Measurements from ENCODE around the gene GALNT4.
A peak's percentile ranks its signal among the peaks of the same experiment; 100 is the strongest.

GALNT4 gene

DNA sequence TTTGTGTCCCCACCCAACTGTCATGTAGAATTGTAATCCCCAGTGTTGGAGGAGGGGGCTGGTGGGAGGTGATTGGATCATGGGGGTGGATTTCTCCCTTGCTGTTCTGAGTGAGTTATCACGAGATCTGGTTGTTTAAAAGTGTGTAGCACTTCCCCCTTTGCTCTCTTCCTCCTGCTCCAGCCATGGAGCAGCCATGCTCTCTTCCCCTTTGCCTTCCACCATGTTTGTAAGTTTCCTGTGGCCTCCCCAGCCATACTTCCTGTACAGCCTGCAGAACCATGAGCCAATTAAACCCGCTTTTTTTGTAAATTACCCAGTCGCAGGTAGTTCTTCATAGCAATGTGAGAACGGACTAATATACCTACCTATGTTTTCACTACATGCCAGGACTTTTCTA, 3.8 kb upstream of the GALNT4 start:
- DNase-seq = no peak

DNA sequence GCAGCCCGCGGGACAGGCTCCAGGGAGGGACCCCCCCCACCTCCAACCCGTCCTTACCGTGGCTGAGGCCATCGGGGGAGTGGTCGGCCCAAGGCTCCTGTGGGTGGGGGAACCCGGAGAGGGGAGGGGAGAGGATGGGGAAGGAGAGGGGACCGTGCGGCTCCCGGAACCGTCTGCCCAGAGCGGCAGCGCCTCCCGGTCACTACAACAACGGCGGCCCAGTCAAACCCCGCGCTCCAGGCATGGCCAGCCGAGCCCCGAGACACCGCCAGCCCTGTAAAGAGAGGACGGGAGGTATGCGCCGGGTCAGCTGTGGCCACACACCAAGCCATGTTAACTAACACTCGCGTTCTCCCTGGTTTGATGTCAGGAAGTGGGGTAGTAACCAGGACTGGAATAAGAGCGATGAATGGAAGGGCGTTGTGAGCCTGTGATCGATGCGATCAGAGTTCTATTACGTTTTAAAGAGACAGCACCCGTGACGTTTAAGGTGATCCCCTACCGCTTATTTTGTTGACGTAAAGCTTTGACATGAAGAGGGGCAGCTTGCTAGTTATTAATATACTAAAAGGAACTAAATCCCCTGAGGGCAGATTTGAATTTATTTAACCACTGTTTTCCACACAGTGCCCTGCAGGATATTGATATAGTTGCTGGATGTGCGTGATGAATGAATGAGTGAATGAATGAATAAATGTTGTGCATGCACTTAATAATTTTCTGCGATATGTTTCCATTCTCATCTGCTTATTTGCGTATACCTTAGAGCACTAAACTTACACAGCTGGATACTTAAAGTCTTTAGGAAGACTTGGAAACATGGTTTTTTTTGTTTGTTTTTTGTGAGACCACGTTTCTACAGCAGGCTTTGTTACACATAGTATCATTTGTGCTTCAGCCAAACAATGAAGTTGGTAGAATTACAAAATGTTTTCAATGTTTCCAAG, 1.5 kb upstream of the GALNT4 start, which contains the start of gene POC1B:
Gene POC1B, minus strand, starts transcription at position 224 of the 947 bp plus-strand sequence. Its CDS starts 152 bp downstream, at position 72.
- DNase-seq = peak; percentile 82

GRCh38 chr12:89525305-89525823, 768 bp upstream of the GALNT4 start:
- peak; percentile 35 for DNase-seq

DNA sequence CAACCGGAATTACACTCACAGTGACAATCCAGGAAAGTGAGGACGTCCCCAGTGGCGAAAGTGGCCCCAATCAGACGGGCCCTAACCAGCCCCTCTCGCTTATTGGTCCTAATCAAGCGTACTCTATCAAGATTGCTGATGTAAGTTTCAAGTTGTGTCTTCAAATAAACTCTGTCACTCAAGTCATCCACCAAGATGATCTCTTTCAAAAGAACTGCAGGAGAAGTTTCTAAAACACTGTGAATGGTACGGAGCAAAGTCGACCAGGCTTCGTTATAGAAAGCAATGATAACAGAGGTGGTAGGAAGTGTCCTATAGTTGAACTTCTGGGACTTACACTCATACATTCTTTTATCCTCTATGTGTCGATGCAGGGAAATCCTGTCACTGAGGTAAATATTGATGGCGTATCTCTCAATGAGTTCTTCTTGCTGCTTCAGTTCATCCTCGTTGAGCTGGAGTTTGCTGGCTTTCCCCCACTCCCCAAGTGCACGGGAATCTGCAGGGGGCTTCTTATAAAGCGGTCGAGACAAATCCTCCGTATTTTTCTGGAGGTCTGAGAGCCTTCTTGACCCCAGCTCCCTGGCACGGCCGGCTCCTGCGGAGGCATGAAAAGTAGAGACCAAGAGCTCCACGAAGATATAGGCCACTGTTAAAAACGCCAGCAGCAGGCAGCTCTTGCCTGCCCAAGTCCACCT, 604 bp downstream of the GALNT4 start:
- DNase-seq = no peak

DNA sequence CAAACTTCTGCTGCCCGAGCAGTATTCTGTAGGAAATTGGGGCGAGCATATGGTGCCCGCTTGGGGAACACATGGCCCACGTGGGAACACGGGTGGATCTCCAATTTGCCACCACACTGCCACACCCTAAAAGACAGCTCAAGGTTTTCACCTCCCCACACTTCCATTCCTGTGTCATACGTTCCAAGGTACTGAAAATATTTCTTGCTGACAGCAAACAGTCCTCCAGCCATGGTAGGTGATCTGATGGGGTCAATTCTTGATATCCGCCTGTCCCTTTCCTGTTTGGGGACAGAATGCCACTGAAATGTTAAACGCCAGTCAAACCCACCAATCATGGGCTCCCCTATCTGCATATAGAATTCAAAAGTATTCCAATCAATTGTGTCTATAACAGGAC, 1.2 kb downstream of the GALNT4 start:
- no peak for DNase-seq

- no peak for DNase-seq
These were observed 3.0 kb downstream of the GALNT4 start for GRCh38 chr12:89521364-89522223.

GRCh38 chr12:89517720-89518119, 6.9 kb downstream of the GALNT4 start:
- DNase-seq = no peak

DNA sequence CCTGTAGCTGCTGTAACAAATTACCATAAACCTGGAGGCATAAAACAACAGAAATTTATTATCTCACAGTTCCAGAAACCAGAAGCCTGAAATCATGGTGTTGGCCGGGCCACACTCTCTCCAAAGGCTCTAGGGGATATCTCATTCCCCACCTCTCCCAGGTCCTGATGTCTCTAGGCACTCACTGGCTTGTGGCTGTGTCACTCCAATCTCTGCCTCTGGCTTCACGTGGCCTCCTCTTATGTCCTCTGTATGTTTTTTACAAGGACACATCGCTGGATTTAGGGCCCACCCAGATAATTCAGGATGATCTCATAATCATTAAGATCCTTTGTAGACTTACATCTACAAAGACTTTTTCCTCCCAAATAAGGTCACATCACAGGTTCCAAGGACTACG, 8.0 kb downstream of the GALNT4 start:
- DNase-seq = no peak

GRCh38 chr12:89514751-89515150, 9.8 kb downstream of the GALNT4 start:
- no peak for DNase-seq

GRCh38 chr12:89513544-89513943, 11.1 kb downstream of the GALNT4 start:
- DNase-seq = no peak

DNA sequence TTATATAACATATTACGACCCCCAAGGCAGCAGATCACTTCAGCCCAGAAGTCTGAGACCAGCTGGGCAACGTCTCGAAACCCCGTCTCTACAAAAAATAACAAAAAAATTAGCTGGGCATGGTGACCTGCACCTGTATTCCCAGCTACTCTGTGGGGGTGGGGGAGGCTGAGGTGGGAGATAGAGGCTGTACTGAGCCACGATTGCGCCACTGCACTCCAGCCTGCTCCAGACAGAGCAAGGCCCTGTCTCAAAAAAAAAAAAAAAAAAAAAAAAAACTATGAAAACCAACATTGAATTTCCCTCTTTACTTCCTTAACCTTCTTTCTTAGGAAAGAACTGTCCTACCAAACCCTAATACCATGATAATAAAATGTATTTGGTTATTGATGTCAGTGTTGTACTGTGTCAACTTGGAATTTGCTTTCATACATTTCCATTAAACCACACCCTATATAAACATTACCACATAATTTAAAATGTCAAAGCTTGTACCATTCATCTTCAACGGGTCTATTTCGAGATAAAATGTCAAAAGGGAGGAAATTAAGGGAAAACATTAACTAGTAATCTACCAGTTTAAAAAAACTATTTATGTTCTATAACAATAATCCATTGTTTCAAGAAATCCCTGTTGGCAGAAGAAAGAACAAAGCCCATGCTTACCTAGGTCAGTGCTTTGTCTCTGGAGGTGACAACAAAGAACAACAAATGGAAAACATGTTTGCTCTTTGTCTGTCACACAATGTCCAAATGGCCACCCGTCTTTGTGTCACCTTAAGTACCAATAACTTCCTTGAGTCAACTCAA, 17.4 kb downstream of the GALNT4 start:
- DNase-seq = no peak

DNA sequence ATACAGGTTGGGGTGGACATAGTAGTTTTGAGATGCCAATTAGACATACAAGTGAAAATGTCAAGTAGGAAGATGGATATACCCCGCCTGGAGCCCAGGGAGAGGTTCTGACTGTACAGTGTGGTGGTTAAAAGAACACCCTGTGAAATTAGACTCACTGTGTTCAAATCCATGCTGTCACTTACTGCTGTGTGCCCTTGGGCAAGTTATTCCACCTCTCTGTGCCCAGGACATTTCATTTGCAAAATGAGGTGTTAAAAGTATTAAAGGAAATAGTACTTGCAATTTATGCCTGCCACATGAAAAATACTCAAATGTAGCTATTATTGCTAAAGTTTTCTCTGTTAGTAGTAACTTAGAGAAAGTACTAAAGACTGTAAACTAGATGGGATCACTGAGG, 18.5 kb downstream of the GALNT4 start:
- DNase-seq = no peak

DNA sequence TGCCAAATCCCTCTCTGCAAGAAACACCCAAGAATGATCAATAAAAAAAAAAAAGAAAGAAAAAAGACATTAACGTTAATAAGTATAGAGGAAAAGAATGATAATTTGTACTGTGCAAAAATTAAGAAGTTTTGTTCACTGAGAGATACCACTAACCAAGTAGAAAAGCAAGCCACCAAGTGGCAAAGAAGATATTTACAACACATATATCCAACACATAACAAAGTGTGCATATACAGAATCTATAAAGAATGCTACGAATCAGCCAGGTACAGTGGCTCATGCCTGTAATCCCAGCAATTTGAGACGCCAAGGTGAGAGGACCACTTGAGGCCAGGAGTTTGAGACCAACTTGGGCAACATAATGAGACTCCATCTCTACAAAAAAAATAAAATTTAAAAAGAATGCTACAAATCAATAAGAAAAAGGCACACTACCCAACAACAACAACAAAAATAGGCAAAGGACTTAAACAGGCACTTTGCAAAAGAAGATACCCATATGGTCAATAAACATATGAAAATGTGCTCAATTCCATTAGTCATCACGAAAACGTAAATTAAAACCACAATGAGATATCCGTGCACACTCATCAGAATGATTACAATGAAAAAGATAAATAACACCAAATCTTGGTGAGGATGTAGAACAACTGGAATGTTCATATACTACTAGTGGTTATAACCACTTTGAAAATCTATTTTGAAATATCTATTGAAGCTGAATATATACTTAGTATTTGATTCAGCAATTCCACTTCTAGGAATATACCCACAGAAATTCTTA, 19.8 kb downstream of the GALNT4 start:
- no peak for DNase-seq

DNA sequence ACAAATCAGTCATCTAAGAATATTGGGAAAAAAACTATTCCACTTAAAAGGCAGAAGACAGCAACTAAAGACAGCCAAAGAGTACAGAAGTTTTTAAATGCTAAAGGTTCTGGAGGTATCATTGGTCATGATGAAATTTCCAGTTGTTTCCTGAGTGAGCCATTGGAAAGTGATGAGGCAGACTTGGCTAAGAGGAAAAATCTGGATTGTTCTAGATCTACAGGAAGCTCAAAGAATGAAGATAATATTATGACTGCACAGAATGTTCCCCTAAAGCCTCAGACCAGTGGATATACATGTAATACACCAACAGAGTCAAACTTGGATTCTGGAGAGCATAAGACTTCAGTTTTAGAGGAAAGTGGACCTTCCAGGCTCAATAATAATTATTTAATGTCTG, 22.8 kb downstream of the GALNT4 start:
- no peak for DNase-seq

DNA sequence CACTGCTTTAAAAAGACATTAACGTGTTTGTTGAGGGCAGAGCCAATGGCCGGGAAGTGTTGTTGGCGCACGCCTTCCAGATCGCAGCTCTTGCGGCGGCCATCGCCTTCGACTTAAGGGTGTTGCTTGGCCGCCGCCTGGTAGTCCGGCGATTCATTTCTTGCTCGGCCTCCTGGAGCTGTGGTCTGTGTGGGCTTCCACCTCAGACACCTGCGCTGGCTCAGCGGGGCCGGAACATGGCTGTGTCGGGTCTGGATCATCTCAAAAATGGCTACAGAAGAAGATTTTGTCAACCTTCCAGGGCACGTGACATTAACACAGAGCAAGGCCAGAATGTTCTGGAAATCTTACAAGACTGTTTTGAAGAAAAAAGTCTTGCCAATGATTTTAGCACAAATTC, 24.7 kb downstream of the GALNT4 start:
- DNase-seq = no peak

- DNase-seq = no peak
These were observed 27.1 kb downstream of the GALNT4 start for GRCh38 chr12:89497467-89497866.

GRCh38 chr12:89497005-89497404, 27.6 kb downstream of the GALNT4 start:
- no peak for DNase-seq

GRCh38 chr12:89494411-89495231, 30.0 kb downstream of the GALNT4 start:
- no peak for DNase-seq

DNA sequence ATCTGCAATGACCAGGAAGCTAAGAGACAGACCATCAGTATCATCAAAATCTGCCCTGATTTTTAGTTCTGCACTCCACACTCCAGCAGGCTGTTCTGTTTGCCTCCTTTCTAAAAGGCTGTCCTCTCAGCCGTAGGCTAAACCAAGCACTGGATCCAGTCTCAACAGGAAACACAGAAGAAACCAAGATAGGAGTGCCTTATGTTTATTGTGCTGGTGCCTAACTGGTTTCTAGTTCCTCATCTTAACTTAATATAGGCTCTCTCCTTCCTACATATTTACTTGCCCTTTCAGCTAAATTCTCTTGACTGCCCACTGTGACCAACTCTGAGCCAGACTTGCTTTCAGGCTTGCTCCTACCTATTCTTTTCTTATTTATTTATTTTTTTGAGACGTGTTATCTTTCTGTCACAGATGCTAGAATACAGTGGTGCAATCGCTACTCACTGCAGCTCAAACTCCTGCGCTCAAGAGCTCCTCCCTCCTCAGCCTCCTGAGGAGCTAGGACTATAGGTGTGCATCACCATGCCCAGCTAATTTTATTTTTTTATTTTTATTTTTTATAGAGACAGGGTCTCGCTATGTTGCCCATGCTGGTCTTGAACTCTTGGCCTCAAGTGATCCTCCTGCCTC, 30.8 kb downstream of the GALNT4 start:
- DNase-seq = no peak

DNA sequence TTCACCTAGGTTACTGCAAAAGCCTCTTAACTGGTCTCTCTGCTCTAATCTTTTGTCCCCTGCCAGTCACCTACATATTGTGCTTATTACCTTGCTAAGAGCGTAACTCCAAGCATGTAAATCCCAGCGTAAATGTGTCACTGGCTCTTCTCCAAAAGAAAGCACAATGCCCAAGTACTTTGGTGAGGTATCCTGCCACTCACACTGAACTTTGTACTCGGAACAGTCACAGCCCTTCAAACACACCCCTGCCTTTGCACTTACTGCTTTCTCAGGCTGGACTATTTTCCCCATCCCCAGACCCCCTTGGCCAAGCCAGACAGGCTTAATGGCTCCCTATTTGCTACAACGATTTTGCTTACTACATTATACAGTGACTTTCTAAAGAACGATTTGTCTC, 31.7 kb downstream of the GALNT4 start:
- DNase-seq = no peak

Measured in NCI-H1105 (cell line).